NCI-H2107 (cell line): Measurements from ENCODE around the gene PLG.
"Not testable (repeated sequence)": the region's sequence is repeated elsewhere in the genome, so short reads cannot be mapped to it uniquely, and the experiment has no call there.

Experiments used
- DNase-seq: peaks from one replicate; lab custom pipeline; 2025; lab: John Stamatoyannopoulos, UW

The PLG gene

GRCh38 chr6:160704688-160705087 lies 2.6 kb downstream of the PLG start:
- DNase-seq, result not testable (repeated sequence)

DNA sequence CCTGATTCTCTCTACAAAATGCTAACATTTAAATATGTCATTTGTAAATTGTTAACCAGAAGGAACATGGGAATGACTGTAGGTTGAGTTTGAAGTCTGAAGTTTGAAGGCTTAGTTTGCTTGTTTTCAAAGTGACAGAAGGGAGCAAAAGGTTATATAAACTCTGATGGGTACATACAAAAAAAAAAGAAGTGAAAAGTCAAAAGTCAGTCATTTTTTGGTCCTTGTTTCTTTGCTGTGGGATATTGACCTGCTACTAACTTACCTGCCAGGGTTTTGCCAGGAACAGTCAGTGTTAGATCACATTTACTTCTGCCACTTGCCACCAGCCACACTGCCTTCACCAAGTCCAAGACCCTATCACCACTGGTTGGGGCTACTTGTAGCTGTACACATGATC lies 6.9 kb downstream of the PLG start:
- not testable (repeated sequence) for DNase-seq

GRCh38 chr6:160714731-160715316 lies 12.8 kb downstream of the PLG start:
- no peak for DNase-seq

DNA sequence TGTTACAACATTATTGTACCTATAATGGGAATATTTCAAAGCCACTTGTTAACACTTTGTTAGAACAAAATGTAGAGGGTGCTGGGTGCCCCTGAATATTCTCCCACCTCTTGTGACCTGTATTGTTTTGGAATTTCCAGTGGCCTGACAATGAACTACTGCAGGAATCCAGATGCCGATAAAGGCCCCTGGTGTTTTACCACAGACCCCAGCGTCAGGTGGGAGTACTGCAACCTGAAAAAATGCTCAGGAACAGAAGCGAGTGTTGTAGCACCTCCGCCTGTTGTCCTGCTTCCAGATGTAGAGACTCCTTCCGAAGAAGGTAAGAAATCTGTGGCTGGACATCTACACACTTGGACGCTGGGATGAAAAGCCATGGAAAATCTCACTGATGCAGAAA lies 28.9 kb downstream of the PLG start:
- no peak for DNase-seq

GRCh38 chr6:160733050-160733646 lies 31.1 kb downstream of the PLG start:
- DNase-seq, result peak; percentile 12

DNA sequence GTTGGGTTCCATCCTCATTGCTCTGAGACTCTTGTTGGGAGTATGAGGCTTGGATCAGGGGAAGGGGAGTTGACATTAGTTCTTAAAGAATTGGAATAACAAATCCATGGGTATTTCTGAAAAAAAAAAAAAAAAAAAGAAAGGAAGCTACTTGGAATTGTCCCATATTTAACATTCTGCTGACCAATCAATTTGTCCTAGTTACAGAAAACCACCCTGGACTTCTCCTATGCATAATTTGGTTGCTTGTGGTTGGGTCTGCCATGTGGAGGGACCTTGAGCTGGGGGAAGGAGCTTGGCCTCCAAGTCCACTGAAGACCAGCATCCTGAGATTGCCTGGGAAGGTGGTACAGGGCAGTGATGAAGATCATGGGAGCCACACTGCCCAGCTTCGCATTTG lies 32.6 kb downstream of the PLG start:
- DNase-seq, result no peak

DNA sequence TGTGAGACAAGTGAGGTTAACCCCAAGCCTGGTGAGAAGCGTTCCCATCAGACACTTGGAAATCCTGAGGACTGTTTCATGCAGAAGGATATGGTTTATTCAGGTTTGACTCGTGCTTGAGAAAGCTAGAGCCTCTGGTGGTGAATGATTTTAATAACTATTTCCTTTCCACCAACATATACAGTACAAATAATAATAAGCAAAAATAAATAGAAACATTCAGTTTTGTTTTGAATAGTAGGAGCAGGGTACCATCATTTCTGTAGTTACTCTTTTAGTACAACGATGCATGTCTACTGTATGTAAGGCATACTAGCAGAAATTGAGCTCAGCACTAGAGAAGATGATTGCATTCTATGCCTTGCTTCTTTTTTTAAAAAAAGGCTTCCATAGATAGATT lies 33.5 kb downstream of the PLG start:
- DNase-seq, result no peak

DNA sequence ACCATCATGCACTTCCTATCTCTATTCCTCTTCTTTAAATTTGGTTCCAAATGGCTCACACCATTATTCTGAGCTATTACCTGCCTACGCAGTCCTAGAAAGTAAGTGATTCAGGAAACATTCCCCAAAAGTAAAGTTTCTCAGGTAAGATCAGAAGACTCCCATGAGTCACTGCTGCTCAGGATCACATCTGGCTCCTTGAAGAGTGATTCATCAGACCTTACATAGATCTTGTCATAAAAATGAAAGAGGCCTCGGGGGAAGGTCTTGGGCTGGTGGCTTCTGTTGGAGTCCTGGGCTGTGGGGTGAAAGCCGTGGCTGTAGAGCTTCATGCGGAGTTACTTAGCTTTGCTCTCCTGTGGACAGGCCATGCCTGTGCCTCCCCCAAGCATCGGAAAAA lies 35.9 kb downstream of the PLG start:
- no peak for DNase-seq

- no peak for DNase-seq
Measured at GRCh38 chr6:160739955-160740354, 37.9 kb downstream of the PLG start.

DNA sequence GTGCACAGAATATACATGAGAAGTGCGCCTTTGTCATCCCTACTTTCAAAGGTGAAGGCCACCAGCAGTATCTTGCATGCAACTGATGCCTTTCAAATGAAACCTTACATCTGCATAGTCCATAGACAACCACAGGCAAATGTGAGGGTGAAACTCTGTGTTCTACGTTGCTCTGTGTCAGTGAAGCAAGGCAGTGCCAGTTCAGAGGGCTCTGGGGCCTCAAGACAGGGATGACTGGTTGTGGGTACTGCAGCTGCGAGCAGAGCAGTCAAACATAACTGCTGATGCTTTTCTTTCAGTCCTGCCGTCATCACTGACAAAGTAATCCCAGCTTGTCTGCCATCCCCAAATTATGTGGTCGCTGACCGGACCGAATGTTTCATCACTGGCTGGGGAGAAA lies 39.0 kb downstream of the PLG start:
- DNase-seq, result not testable (repeated sequence)

GRCh38 chr6:160742090-160742489 lies 40.0 kb downstream of the PLG start:
- no peak for DNase-seq

DNA sequence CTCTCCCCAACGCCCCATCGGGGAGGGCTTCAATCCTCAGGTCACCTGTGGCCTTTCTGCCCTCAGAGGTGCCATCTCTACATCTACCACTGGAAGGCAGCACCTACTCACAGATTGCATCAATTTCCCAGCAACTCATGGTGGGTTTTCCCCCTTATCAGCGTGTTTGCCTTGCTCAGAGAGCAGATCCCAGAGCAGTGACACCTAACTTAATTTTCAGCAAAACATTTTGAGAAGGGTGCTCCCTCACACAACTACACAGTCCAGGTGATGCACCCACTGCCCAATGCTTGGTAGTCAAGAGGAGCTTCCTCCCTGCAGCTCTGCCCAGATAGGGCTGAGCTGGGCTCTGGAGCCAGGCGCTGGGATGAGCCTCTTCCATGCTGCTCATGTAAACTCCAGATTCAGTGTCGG lies 48.2 kb downstream of the PLG start:
- no peak for DNase-seq

GRCh38 chr6:160753211-160753610 lies 51.2 kb downstream of the PLG start:
- DNase-seq, result not testable (repeated sequence)

GRCh38 chr6:160755165-160755564 lies 53.1 kb downstream of the PLG start:
- no peak for DNase-seq

GRCh38 chr6:160756021-160756420 lies 54.0 kb downstream of the PLG start:
- DNase-seq, result no peak

GRCh38 chr6:160756871-160757270 lies 54.8 kb downstream of the PLG start:
- DNase-seq, result no peak

DNA sequence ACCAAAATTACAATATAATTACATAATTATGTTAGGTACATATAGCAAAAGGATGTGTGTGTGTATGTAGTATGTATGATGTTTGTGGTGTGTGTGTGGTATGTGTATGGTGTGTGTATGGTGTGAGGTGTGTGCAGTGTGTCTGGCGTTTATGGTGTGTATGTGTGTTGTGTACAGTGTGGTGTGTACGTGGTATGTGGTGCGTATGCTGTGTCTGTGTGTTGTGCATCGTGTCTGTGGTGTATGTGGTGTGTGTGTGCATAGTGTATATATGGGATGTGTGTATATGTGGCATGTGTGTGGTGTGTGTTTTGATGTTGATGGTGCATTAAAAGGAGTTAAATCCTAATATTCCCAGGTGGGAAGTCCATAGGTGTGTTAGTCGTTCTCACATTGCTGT lies 62.8 kb downstream of the PLG start:
- DNase-seq, result no peak

- DNase-seq, result no peak
Measured at GRCh38 chr6:160765412-160765811, 63.4 kb downstream of the PLG start.

DNA sequence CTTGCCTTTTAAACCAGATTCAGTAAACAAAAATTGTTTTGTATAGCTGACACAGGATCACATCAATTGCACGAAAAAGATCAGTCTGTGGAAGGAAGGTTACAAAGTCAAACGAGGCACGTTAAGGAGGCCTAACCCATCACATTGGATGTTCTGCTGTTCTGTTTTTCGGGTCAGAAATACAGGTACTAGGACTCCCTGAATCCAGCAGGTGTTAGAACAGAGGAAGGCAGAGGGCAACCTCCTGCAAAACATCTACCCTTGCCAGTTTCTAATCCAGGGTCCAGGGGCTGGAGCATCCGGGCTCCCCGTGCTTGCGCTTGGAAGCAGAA lies 64.6 kb downstream of the PLG start:
- DNase-seq, result no peak

DNA sequence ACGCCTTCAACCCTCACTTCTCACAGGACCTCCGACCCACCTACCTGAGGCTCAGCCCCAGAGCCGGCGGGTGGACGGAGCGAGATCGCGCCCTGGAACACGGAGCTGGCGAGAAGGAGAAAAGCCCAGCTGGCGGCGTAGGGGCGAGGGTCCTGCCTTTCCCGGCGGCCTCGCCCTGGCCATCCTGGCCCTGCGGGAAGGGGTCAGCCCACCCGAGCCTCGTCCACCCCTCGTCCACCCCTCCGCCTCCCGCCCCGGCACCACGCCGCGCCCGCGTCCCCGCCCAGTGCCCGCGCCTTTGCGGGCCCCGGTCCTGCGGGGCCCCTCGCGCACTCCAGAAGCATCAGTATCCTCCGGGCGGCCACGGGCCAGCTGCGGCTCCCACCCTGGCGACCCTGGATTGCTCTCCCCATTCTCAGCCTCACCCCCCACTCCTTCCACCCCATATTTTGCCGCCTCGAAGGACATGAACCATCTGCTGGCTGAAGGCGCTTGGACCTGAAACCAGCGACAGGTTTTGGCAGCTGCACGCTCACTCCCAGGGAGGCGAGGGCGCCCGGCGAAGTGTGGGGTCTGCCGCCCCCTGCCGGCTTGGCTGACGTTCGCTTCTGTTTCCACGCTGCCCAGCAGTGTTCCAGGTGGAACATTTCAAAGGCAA lies 65.1 kb downstream of the PLG start:
- peak; percentile 40 for DNase-seq

DNA sequence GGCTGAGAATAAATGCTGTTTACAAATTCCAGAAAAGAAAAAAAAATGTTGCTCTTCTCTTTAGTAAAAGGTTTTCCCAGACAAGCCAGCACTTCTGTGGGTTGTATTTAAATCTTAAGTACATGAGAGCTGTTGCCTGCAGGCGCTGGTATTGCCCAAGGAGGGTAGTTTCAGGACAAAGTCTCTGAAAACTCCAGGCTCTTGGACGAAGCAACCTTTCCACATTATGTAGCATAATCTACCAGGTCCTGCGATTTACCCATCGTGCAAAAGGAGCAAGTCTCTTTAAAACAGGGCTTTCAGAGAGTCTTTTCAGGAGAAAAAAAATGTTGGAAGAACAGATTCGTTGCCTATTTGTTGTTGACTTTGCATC lies 65.6 kb downstream of the PLG start:
- DNase-seq, result no peak

DNA sequence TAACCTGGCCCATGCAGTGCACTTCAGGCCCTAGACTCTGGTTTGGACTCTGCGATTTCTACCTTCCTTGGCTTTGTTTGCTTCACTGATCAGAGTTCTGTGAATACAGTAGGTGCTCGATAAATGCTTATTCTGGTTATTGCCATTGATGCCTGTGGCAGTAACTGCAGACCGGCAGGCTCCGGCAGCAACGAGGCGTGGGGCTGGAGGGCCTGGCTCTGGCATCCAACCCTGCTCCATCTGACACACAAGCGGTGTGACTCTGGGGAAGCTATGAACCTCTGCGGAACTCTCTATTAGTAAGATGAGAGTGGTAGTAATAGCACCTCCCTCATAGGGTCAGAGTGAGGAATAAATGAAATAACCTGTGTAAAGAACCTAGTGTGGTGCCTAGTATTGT lies 66.1 kb downstream of the PLG start:
- DNase-seq, result no peak

- DNase-seq, result no peak
Measured at GRCh38 chr6:160774399-160774798, 72.4 kb downstream of the PLG start.
